NB4 (cell line): ENCODE data around the gene XIAP.

ENCODE experiments used
- MYC ChIP-seq: IDR thresholded peaks from 2 replicates; pipeline ENCODE4 v1.6.1; 2011; ENCODE audit warnings: low read depth, low read length
- POLR2A ChIP-seq: IDR thresholded peaks from 2 replicates; pipeline ENCODE4 v1.6.1; 2011; ENCODE audit warnings: mild to moderate bottlenecking; ENCODE audit not compliant: insufficient read length; ENCODE audit errors: extremely low read depth
- TF ChIP-seq, protein P1 (sequence below): IDR thresholded peaks from one replicate; pipeline ENCODE4 v1.5.1; 2012; ENCODE audit warnings: low read depth, low read length

DNA sequence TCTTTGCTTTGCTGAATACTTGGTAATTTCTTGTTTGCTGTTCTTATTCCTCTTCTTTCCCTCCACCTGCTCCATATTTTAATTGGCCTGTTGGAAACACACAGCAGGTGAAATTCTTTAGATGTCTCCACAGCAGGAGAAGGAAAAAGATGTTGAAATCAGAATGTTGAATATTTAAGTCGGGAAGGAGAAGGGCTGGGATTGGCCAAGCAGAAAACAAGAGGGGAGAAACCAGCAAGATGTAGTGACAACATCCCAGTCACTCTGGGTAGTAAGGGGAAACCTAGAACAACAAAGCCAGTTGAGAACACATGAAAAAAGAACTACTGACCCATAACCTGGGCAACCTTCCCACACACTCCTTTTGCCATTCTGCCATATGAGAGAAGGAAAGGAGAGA lies 64.3 kb downstream of the XIAP start:
- TF ChIP-seq POLR2A, result no peak
- TF ChIP-seq, protein P1, sequence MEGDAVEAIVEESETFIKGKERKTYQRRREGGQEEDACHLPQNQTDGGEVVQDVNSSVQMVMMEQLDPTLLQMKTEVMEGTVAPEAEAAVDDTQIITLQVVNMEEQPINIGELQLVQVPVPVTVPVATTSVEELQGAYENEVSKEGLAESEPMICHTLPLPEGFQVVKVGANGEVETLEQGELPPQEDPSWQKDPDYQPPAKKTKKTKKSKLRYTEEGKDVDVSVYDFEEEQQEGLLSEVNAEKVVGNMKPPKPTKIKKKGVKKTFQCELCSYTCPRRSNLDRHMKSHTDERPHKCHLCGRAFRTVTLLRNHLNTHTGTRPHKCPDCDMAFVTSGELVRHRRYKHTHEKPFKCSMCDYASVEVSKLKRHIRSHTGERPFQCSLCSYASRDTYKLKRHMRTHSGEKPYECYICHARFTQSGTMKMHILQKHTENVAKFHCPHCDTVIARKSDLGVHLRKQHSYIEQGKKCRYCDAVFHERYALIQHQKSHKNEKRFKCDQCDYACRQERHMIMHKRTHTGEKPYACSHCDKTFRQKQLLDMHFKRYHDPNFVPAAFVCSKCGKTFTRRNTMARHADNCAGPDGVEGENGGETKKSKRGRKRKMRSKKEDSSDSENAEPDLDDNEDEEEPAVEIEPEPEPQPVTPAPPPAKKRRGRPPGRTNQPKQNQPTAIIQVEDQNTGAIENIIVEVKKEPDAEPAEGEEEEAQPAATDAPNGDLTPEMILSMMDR, result no peak
- TF ChIP-seq MYC, result no peak
